ENCODE results near the gene HEXIM1.

DNA sequence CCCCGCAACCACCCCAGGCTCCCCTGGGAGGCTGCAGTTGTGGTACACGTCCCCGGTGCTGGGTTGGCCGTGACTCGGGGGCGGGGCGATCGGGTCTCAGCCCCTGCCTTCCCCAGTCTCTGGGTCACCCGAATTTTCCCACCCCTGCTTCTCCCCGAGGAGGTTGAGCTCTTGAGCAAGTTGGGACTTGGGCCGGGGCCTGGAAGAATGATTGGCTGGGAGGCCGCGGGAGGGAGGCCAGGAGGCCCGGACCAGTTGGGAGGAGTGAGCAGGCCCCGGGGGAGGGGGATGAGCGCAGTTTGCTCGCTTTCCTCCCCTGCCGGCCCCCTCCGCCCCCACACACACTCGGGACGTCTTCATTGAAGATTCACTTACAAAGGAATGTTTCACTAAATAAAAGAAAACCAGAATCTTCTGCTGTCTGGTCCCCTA lies 4.5 kb upstream of the HEXIM1 start:
- no peak for TF ChIP-seq POLR2AphosphoS5 (IDR thresholded peaks at IDR 0.05; ENCODE audit: borderline replicate concordance, low read depth, low read length)
- TF ChIP-seq EZH2 (IDR thresholded peaks at IDR 0.05), result no peak
